ENCODE measurements around the gene ESF1.

Gene ESF1

DNA sequence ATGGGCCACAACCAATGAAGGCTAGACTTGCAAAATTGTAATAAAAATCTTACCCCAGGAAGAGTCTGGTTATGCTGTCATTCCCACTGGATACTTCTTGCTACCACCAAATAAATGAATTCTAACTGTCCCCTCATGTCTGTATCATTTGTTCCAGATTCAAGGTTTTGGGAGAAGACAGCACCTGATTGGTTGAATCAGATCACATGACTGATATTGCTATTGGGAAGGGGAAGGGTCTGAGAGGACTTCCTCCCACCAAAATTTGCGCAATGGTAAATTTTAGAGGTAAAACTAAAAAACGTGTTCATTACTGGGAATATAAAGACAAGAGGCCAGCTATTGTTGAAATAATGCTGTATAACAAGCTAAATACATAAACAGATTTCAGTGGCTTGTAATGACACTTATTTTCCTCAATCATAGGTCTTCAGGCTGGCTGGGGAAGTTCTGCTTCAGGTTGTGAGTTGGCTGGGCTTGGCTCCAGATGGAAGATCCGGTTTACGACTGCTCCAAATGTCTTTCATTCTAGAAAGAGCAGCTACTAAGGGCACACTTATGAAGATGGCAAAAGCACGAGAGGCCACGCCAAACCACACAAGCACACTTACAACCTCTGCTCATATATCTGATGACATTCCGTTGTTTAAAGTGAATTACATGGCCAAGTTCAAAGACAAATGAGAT lies 118.9 kb downstream of the ESF1 start:
- TF ChIP-seq CTCF (IDR thresholded peaks at IDR 0.05) (no peak), ZFX (IDR thresholded peaks at IDR 0.05; ENCODE audit: borderline replicate concordance) (no peak)

More for the DNA sequence above, 118.9 kb downstream of the ESF1 start:
- H3K27ac ChIP-seq, result no peak overlapping the region
